ENCODE measurements around the gene ABHD14A.

ABHD14A gene

GRCh38 chr3:51945926-51946705, 28.7 kb upstream of the ABHD14A start:
- TF ChIP-seq CTCF (conservative IDR thresholded peaks at IDR 0.05; ENCODE audit: low read depth, low read length), result no peak
- DNase-seq (ENCODE audit: low read depth), result no peak
- no peak overlapping the region for H3K4me3 ChIP-seq (ENCODE audit: low read length)

GRCh38 chr3:51946796-51947195, 28.1 kb upstream of the ABHD14A start:
- DNase-seq (ENCODE audit: low read depth), result no peak

GRCh38 chr3:51947215-51947900, 27.5 kb upstream of the ABHD14A start:
- H3K4me3 ChIP-seq (ENCODE audit: low read length), result no peak overlapping the region

More at GRCh38 chr3:51946796-51947195, 28.1 kb upstream of the ABHD14A start:
- no peak overlapping the region for H3K4me3 ChIP-seq (ENCODE audit: low read length)
- no peak for TF ChIP-seq CTCF (conservative IDR thresholded peaks at IDR 0.05; ENCODE audit: low read depth, low read length)

GRCh38 chr3:51948016-51948580, 26.8 kb upstream of the ABHD14A start:
- DNase-seq (ENCODE audit: low read depth), result no peak
- TF ChIP-seq CTCF (conservative IDR thresholded peaks at IDR 0.05; ENCODE audit: low read depth, low read length), result no peak
- H3K4me3 ChIP-seq (ENCODE audit: low read length), result no peak overlapping the region

More at GRCh38 chr3:51947215-51947900, 27.5 kb upstream of the ABHD14A start:
- TF ChIP-seq CTCF (conservative IDR thresholded peaks at IDR 0.05; ENCODE audit: low read depth, low read length), result no peak
- no peak for DNase-seq (ENCODE audit: low read depth)

- no peak for TF ChIP-seq CTCF (conservative IDR thresholded peaks at IDR 0.05; ENCODE audit: low read depth, low read length)
- DNase-seq (ENCODE audit: low read depth), result no peak
- no peak overlapping the region for H3K4me3 ChIP-seq (ENCODE audit: low read length)
Observed at GRCh38 chr3:51949121-51949520, 25.7 kb upstream of the ABHD14A start.

- H3K4me3 ChIP-seq (ENCODE audit: low read length), result no peak overlapping the region
- DNase-seq (ENCODE audit: low read depth), result no peak
- TF ChIP-seq CTCF (conservative IDR thresholded peaks at IDR 0.05; ENCODE audit: low read depth, low read length), result no peak
Observed at GRCh38 chr3:51950899-51951298, 24.0 kb upstream of the ABHD14A start.

All from retinal pigment epithelial cell (primary cell).